Measurements from ENCODE around the gene SLC44A1.

- no peak for TF ChIP-seq CTCF (IDR thresholded peaks at IDR 0.05)
- TF ChIP-seq POLR2A (IDR thresholded peaks at IDR 0.05): no peak
Observed at GRCh38 chr9:105282870-105283621, 38.6 kb downstream of the SLC44A1 start.

Measured in adrenal gland (tissue), 5 donors.